Stimulated activated CD4-positive, alpha-beta T cell treated with anti-CD3 and anti-CD28 coated beads, Interleukin-4, amount 100 ng/mL, for 48 hours (primary cell): ENCODE results near the gene PROSER2.

Experiments used
- DNase-seq, 2 donors: peaks; one replicate each; pipeline ENCODE4 v3.0.0-alpha.2; 2020; ENCODE audit warnings: low read depth in 2 of 2

PROSER2 gene, protein sequence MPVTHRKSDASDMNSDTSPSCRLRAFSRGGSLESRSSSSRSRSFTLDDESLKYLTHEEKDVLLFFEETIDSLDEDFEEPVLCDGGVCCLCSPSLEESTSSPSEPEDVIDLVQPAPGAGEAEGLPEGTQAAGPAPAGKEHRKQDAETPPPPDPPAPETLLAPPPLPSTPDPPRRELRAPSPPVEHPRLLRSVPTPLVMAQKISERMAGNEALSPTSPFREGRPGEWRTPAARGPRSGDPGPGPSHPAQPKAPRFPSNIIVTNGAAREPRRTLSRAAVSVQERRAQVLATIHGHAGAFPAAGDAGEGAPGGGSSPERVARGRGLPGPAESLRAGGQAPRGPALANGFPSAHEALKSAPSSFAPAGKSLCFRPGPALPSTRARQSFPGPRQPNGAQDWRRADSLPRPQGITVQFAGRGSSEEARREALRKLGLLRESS

DNA sequence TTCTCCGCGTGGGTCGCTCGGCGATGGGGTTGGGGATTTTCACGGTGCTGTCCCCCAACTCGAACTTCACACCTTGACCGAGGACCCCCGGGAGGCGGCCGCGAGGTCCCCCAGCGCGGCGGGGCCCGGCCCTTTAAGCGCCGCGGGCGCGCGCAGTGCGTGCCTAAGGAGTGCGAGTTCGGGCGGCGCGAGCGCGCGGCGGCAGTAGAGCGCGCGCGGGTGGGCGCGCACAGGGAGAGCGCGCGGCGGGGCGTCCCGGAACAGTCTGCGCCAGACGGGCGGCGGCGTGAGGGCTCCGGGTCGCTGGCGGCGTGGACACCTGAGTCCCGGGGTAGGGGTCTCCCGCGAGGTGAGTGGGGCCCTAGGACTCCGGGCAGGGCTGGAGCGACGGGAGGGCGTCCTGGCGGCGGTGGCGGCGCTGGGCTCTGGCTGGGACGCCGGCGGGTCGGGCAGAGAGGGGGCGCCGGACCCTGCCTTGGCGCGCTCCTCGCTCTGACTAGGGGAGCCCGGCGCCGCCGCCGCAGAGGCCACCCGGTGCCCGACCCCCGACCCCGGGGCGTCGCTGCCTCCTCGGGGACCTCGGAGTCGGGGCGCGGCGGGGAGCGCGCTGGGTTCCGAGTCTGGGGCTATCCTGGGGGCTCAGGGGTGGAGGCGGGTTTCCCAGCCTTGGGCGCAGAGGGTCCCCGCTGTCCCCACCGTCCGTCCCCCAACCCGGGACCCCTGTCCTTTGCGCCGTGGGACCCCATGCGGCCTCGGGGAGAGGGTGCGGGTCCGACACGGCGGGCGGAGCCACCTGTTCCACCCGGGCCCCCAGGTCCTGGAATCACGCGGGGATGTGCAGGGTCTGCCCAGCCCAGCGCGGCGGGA lies at the start of gene PROSER2:
Gene PROSER2 (plus strand): TSS at position 235 of the 867 bp plus-strand sequence. CDS start 28,722 bp downstream, outside the sequence.
- DNase-seq: peak; percentile 23 to 35

DNA sequence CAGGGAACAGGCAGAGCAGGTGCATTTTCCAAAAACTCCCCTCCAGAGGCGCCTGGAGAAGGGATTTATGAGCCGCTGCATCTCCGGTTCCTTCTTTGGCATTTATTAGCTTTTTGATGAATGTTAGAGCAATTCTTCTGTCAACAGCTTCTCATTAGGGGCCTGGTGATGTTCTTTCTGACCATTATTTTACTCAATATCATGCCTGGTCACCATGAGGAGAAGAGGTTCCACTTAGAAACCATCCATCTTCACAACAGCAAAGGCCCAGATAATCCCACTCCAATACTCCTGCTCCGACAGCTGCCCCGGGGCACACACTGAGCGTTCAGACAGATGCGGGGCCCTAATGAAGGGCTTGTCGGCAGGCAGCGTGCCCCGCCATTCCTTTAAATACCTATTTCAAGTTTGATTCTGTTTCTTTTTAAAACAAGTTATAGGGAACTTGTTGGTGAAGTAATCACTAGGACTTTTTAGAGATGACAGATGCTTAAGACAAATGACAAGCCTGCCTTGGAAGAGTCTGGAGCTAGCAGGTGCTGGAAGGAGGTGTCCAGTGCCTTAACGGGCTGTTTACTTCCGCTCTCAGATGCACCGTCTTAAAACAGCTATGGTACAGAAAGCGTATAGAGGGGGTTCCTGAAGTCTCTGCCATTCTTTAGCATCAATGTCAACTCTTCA lies 49.3 kb upstream of the PROSER2 start:
- DNase-seq: no peak

DNA sequence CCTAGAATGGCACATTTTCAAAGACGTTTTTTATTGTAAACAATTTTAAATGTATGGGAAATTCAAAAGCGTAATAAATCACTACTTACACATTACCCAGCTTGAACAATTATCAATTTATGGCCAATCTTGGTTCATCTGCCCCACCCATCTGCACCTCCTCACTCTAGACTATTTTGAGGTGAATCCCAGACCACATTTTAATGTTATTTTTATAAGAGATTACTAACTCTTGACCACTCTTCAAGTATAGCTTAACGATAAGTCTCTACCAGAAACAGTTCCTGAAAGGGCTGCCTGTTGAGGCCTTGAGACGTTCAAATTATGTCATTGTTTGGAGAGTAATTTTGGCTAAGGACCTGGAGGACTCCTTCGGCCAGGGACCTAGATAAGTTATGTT lies 47.7 kb upstream of the PROSER2 start:
- no peak for DNase-seq

DNA sequence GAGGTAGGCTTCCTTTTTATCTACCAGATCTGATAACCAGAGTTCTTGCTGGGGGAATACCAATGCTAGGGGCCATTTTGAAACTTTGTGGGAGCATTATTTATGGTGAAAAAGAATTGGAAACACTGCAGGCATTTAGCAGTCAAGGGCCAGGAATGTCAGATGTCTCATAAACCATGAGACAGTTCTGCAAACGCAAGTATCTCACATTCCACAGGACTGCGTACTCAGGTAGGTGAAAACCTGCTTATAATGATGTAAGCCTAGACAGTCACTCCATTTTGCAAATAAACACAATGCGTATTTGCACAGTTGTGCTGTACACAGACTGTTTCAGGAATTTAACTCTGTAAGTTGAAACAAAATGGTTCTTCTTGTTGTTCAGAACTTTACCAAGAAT lies 47.1 kb upstream of the PROSER2 start:
- no peak for DNase-seq

DNA sequence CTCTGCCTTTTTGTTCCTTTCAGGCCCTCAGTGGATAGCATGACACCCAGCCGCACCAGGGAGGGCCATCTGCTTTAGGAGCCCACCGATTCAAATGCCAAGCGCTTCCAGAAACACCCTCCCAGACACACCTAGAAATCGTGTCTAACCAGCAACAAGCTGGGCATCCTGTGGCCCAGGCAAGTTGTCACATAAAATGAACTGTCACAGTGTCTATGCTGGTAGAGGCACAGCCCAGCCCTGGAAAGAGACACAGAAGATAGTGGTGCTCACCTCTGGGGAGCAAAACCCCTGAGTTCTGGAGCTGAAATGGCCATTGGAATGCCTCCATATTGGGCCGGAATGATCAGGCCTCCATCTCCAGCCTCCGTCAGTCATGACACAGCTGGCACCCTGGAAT lies 42.0 kb upstream of the PROSER2 start:
- no peak for DNase-seq

GRCh38 chr10:11782793-11783557 lies 40.2 kb upstream of the PROSER2 start:
- no peak for DNase-seq

- DNase-seq: no peak
Measured at GRCh38 chr10:11783558-11783865, 39.6 kb upstream of the PROSER2 start.

DNA sequence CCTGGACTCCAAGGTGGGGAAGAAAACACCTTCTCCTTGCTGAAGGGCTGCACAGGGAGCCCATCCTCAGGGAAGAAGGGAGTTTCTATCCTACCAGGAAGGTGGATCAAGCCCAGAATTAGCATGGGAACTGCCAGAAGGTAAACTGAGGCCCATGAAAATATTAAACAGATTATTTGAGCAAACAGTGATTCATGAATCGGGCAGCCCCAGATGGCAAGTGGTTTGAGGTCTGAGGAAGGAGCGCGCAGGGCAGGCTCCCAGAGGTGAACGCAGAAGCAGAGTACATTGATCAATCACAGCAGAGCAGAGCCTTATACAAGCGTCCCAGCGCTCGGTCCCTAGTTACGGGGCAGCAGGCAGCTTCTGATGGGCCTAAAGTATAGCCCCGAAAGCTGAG lies 35.8 kb upstream of the PROSER2 start:
- DNase-seq: no peak

GRCh38 chr10:11787846-11788245 lies 35.3 kb upstream of the PROSER2 start:
- no peak for DNase-seq

- DNase-seq: no peak
Measured at GRCh38 chr10:11789306-11789705, 33.9 kb upstream of the PROSER2 start.

GRCh38 chr10:11789956-11790355 lies 33.2 kb upstream of the PROSER2 start:
- no peak for DNase-seq

GRCh38 chr10:11793762-11794479 lies 29.2 kb upstream of the PROSER2 start:
- no peak for DNase-seq

GRCh38 chr10:11794566-11794965 lies 28.6 kb upstream of the PROSER2 start:
- DNase-seq: no peak

DNA sequence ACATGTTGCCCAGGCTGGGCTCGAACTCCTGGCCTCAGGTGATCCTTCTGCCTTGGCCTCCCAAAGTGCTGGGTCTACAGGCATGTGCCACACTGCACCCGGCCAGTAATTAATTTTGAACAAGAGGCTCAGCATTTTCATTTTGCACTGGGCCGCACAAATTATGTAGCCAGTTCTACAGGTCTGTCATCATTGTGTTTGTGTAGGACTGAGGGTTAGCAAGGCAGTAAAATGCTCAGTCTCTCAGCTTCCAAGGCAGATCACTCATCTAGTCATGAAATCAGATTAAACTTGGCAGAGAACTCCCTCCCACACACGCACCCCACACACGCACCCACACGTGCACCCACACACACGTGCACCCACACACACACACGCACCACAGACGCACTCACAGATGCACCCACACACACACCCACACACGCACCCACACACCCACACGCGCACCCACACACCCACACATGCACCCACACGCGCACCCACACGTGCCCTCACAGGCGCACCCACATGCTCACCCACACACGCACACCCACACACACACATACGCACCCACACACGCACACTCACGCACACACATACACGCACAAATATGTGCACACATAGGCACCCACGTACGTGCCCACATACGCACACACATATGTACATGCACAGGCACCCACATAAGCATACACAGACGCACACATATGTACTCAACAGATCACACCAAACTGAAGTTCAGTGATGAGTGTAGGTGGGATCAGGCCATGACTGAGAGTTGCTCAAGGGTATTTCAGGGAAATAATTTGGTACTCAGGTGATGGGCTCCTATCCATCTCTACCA lies 27.8 kb upstream of the PROSER2 start:
- DNase-seq: no peak

GRCh38 chr10:11796474-11796873 lies 26.7 kb upstream of the PROSER2 start:
- no peak for DNase-seq

DNA sequence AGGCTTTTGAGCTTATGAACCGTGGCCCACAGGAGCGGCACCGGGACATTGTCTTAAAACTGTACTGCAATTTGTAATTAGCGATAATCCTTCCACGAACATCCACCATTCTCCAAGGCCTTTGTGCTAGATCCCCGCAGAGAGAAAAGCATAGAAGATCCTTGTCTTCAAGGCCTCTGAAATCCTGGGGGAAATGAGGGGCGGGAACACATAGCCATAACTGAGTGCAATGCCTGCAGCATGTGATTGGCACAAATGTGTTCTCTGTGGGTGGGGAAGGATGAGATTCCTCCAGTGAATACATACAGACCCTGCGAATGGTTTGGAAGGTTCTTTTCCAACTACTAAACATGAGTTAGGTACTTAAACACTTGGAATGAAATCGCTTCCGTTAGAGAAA lies 25.9 kb upstream of the PROSER2 start:
- DNase-seq: no peak

GRCh38 chr10:11797847-11798633 lies 25.1 kb upstream of the PROSER2 start:
- no peak for DNase-seq

DNA sequence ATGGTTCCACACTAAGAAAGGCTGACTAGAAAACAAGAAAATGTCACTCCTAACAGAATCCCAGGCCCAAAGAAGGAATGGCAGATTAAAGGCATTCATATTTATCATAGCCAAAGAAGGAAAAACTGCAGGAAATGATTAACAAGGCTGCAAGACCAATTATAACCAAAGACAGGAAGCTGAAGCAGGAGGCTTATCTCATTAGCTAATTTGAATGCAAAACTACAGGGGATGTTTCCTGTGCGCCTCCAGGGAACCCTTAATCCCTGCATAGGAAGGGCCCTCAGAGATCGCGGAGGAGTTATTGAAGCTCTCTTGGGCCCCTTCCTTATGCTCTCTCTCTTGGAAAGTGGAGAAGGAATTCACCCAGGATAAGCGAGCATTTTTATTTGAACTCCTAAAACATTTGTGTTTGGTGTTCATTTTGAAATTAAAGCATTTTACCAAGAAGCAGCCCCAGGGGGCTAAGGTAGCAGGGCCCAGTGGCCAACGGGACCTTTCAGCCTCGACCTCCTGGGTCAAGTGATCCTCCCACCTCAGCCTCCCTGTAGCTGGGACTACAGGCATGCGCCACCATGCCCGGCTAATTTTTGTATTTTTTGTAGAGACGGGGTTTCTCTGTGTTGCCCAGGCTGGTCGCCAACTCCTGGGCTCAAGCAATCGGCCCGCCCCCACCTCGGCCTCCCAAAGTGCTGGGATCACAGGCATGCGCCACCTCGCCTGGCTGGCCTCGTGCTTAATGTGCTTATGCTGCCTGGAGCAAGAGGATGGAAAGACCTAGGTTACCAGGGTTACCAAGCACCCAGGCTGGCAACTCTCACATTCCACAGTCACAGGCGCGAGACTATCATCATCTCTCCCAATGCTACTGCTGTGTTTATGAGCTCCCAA lies 24.1 kb upstream of the PROSER2 start:
- no peak for DNase-seq
